ENCODE measurements around the gene PKNOX1. TPM values are rescaled to one million over a fixed set of nuclear protein-coding genes. Genes with fewer than 3 reads are reported as not detected.
"Not testable (repeated sequence)": the region's sequence is repeated elsewhere in the genome, so short reads cannot be mapped to it uniquely, and the experiment has no call there.

Gene PKNOX1
- total RNA-seq, 4 donors from 2014 or later: 7.4 to 28.1 (median 14.1) TPM

GRCh38 chr21:42988236-42988965, 14.0 kb downstream of the PKNOX1 start:
- Histone ChIP-seq H3K9me3 (no peaks in the 10 kb centered on the region), H3K27me3 (no peaks in the 10 kb centered on the region), H3K4me1 (no peaks in the 10 kb centered on the region), H3K27ac (no peak overlapping the region), H3K36me3 (no peaks in the 10 kb centered on the region), H3K4me3 (no peak overlapping the region)
- no peak for DNase-seq
- TF ChIP-seq POLR2A (IDR thresholded peaks at IDR 0.05): no peak

GRCh38 chr21:42989370-42989769, 15.0 kb downstream of the PKNOX1 start:
- not testable (repeated sequence) for H3K36me3 ChIP-seq, H3K4me1 ChIP-seq, H3K4me3 ChIP-seq, DNase-seq, H3K27me3 ChIP-seq, H3K27ac ChIP-seq, H3K9me3 ChIP-seq

GRCh38 chr21:42989816-42990650, 15.7 kb downstream of the PKNOX1 start:
- Histone ChIP-seq H3K27me3 (no peaks in the 10 kb centered on the region), H3K4me3 (no peak overlapping the region), H3K36me3 (no peaks in the 10 kb centered on the region), H3K27ac (no peak overlapping the region), H3K9me3 (no peaks in the 10 kb centered on the region), H3K4me1 (no peaks in the 10 kb centered on the region)
- TF ChIP-seq CTCF (IDR thresholded peaks at IDR 0.05) (no peak), POLR2A (IDR thresholded peaks at IDR 0.05) (no peak)
- no peak for DNase-seq

- H3K4me3 ChIP-seq: no peak overlapping the region
- DNase-seq: peak in 1 of 3 donors; percentile 72
- no peaks in the 10 kb centered on the region for H3K36me3 ChIP-seq
- no peaks in the 10 kb centered on the region for H3K9me3 ChIP-seq
- no peaks in the 10 kb centered on the region for H3K27me3 ChIP-seq
- H3K4me1 ChIP-seq: no peaks in the 10 kb centered on the region
- TF ChIP-seq CTCF (IDR thresholded peaks at IDR 0.05) (no peak), POLR2A (IDR thresholded peaks at IDR 0.05) (no peak)
- peak overlapping the region in 2 of 4 donors; percentile 47 to 58 for H3K27ac ChIP-seq
These were observed 17.8 kb downstream of the PKNOX1 start for GRCh38 chr21:42991992-42992740.

- Histone ChIP-seq H3K4me3 (no peak overlapping the region), H3K36me3 (no peaks in the 10 kb centered on the region), H3K9me3 (no peaks in the 10 kb centered on the region), H3K27me3 (no peaks in the 10 kb centered on the region), H3K4me1 (no peaks in the 10 kb centered on the region), H3K27ac (peak overlapping the region in 1 of 4 donors; percentile 58)
- DNase-seq: no peak
- no peak for TF ChIP-seq POLR2A (IDR thresholded peaks at IDR 0.05)
- no peak for TF ChIP-seq CTCF (IDR thresholded peaks at IDR 0.05)
These were observed 18.8 kb downstream of the PKNOX1 start for GRCh38 chr21:42993051-42993712.

GRCh38 chr21:42997053-42997452, 22.7 kb downstream of the PKNOX1 start:
- Histone ChIP-seq H3K27ac (peak overlapping the region in 2 of 4 donors; percentile 12 to 51), H3K36me3 (no peaks in the 10 kb centered on the region)
- peak in 1 of 3 donors; percentile 61 for DNase-seq

GRCh38 chr21:42997983-42998382, 23.6 kb downstream of the PKNOX1 start:
- H3K4me3 ChIP-seq, H3K9me3 ChIP-seq, H3K4me1 ChIP-seq, H3K36me3 ChIP-seq, H3K27ac ChIP-seq, DNase-seq, H3K27me3 ChIP-seq: not testable (repeated sequence)

More at GRCh38 chr21:42997053-42997452, 22.7 kb downstream of the PKNOX1 start:
- H3K27me3 ChIP-seq: no peaks in the 10 kb centered on the region
- no peak overlapping the region for H3K4me3 ChIP-seq
- peaks cover 0 to 6% (median 0%) of the 10 kb centered on the region in 4 donors for H3K9me3 ChIP-seq
- no peak for TF ChIP-seq CTCF (IDR thresholded peaks at IDR 0.05)
- TF ChIP-seq POLR2A (IDR thresholded peaks at IDR 0.05): no peak
- no peaks in the 10 kb centered on the region for H3K4me1 ChIP-seq

GRCh38 chr21:42999152-42999551, 24.8 kb downstream of the PKNOX1 start:
- not testable (repeated sequence) for H3K4me3 ChIP-seq, H3K27ac ChIP-seq, H3K27me3 ChIP-seq, H3K36me3 ChIP-seq, H3K9me3 ChIP-seq, H3K4me1 ChIP-seq, DNase-seq

GRCh38 chr21:43000041-43000440, 25.7 kb downstream of the PKNOX1 start:
- not testable (repeated sequence) for DNase-seq, H3K36me3 ChIP-seq, H3K4me1 ChIP-seq

More at GRCh38 chr21:43000041-43000440, 25.7 kb downstream of the PKNOX1 start:
- H3K27ac ChIP-seq, H3K27me3 ChIP-seq, H3K4me3 ChIP-seq, H3K9me3 ChIP-seq: not testable (repeated sequence)

Data from Peyer's patch (tissue), 4 donors.